HepG2 (cell line): ENCODE results near the gene HOXC4. TPM values are rescaled to one million over a fixed set of nuclear protein-coding genes. Genes with fewer than 3 reads are reported as not detected.
A peak's percentile ranks its signal among the peaks of the same experiment; 100 is the strongest.

Source experiments
- ATAC-seq: fragments of 200-7000 bp; cut with Tn5 transposase; 3 replicates; pipeline ENCODE4 v1.9.1; 2020; ENCODE audit warnings: mild to moderate bottlenecking, moderate library complexity
- BruUV-seq: library from RNA; stranded (reverse); fragments of 400-500 nt; replicated peaks from 2 replicates; lab custom pipeline; 2021; lab: Mats Ljungman, UMichigan
- CTCF ChIA-PET: fragments of 300-600 bp; formaldehyde crosslinking; extraction: SDS; loops from one replicate; lab custom pipeline; 2021; ENCODE audit warnings: low total read pairs, inconsistent platforms, low intra/inter-chr PET ratio; lab: Yijun Ruan, JAX
- POLR2A ChIA-PET: fragments of 350-600 bp; sonication (Branson Sonifier 250); formaldehyde crosslinking; loops from one replicate; lab custom pipeline; 2020; ENCODE audit warnings: antibody characterized with exemption, inconsistent platforms; lab: Yijun Ruan, JAX
- DNase-seq: peaks from one replicate; pipeline ENCODE4 v3.0.0-alpha.2; 2015; ENCODE audit warnings: low spot score
- FAIRE-seq: peaks from 3 replicates; lab custom pipeline; 2011; peaks lifted over from hg19 to GRCh38; lab: Jason Lieb, UNC
- H2AFZ ChIP-seq: one replicate; pipeline ENCODE4 v1.6.1; 2011; ENCODE audit warnings: low read length, inconsistent platforms
- H3K27ac ChIP-seq: fragments of 300-600 bp; 3 replicates; pipeline ENCODE4 v1.8.0; 2011; ENCODE audit warnings: mixed run types, mild to moderate bottlenecking, mixed read lengths, low read length, inconsistent platforms; ENCODE audit not compliant: insufficient read depth; ENCODE audit errors: extremely low read length
- H3K27me3 ChIP-seq, 2 experiments: fragments of 200-600 bp in 1 of 2; 2 replicates in 1 of 2; 3 replicates in 1 of 2; pipeline versions ENCODE4 v1.6.0 to v1.8.0; 2011; ENCODE audit warnings: low read length in 2 of 2, mild to moderate bottlenecking in 2 of 2, moderate library complexity in 2 of 2, inconsistent platforms in 1 of 2; ENCODE audit not compliant: insufficient read depth in 2 of 2, control insufficient read depth in 1 of 2
- H3K36me3 ChIP-seq, 2 experiments: fragments of 200-600 bp in 1 of 2; replicated peaks in 1 of 2; 2 replicates in 1 of 2; 3 replicates in 1 of 2; pipeline versions ENCODE4 v1.5.1 to v1.8.0; 2011; ENCODE audit warnings: low read length in 2 of 2, inconsistent platforms in 1 of 2; ENCODE audit not compliant: insufficient read depth in 2 of 2, control insufficient read depth in 1 of 2
- H3K4me1 ChIP-seq: 2 replicates; pipeline ENCODE4 v1.5.1; 2012; ENCODE audit warnings: low read length, inconsistent platforms; ENCODE audit not compliant: insufficient read depth
- H3K4me2 ChIP-seq: 2 replicates; pipeline ENCODE4 v1.6.0; 2011; ENCODE audit warnings: low read depth, low read length, inconsistent platforms
- H3K4me3 ChIP-seq, 3 experiments: fragments of 200-600 bp in 1 of 3; sonication (generic), shearing (Covaris generic) in 1 of 3; replicated peaks in 1 of 3; 2 replicates each; pipeline ENCODE4 v1.5.1; 2011 to 2016; ENCODE audit warnings: low read length in 3 of 3, inconsistent platforms in 2 of 3, low read depth in 2 of 3, mild to moderate bottlenecking in 2 of 3, control low read depth in 1 of 3, mixed read lengths in 1 of 3; ENCODE audit not compliant: insufficient read depth in 1 of 3
- H3K79me2 ChIP-seq: one replicate; pipeline ENCODE4 v1.6.1; 2011; ENCODE audit warnings: low read length, inconsistent platforms; ENCODE audit not compliant: insufficient read depth
- H3K9ac ChIP-seq: 2 replicates; pipeline ENCODE4 v1.6.0; 2011; ENCODE audit warnings: mild to moderate bottlenecking, low read depth, low read length, inconsistent platforms; ENCODE audit not compliant: insufficient read depth
- H3K9me3 ChIP-seq: 2 replicates; pipeline ENCODE4 v1.5.1; 2012; ENCODE audit warnings: mild to moderate bottlenecking, low read length
- H4K20me1 ChIP-seq: 2 replicates; pipeline ENCODE4 v1.6.0; 2011; ENCODE audit warnings: inconsistent platforms, mild to moderate bottlenecking, low read length, moderate library complexity; ENCODE audit not compliant: insufficient read depth
- CEBPG ChIP-seq: IDR thresholded peaks from 2 replicates; pipeline ENCODE4 v1.6.1; 2016
- EP300 ChIP-seq, 3 experiments: sonication (generic) in 1 of 3; formaldehyde crosslinking in 1 of 3; IDR thresholded peaks; 2 replicates each; pipeline versions ENCODE4 v1.5.1 to v1.6.1; 2011 to 2020; ENCODE audit warnings: low read depth in 2 of 3, low read length in 2 of 3, borderline replicate concordance in 1 of 3, improper control_type of control experiment in 1 of 3, mild to moderate bottlenecking in 1 of 3, missing genetic modification reagents in 1 of 3, moderate library complexity in 1 of 3
- EZH2 ChIP-seq: conservative IDR thresholded peaks from 2 replicates; pipeline ENCODE4 v1.6.1; 2012; ENCODE audit warnings: mild to moderate bottlenecking, low read depth, low read length, moderate library complexity
- HDAC1 ChIP-seq: sonication (generic); formaldehyde crosslinking; IDR thresholded peaks from 2 replicates; pipeline ENCODE4 v1.5.1; 2020; ENCODE audit warnings: mild to moderate bottlenecking, missing genetic modification reagents
- MTERF4 ChIP-seq: sonication (generic); formaldehyde crosslinking; IDR thresholded peaks from 2 replicates; pipeline ENCODE4 v1.8.0; 2023; ENCODE audit warnings: mild to moderate bottlenecking, missing genetic modification reagents
- MTF2 ChIP-seq: sonication (generic); formaldehyde crosslinking; IDR thresholded peaks from 2 replicates; pipeline ENCODE4 v1.5.0; 2020; ENCODE audit warnings: missing genetic modification reagents, borderline replicate concordance
- NFE2 ChIP-seq: sonication (generic); formaldehyde crosslinking; IDR thresholded peaks from 2 replicates; pipeline ENCODE4 v1.4.0; 2020; ENCODE audit warnings: missing genetic modification reagents
- NFRKB ChIP-seq: fragments of 450-650 bp; IDR thresholded peaks from 2 replicates; pipeline ENCODE4 v1.6.1; 2017
- RELA ChIP-seq: sonication (generic); formaldehyde crosslinking; IDR thresholded peaks from 2 replicates; pipeline ENCODE4 v1.4.0; 2020; ENCODE audit warnings: missing genetic modification reagents
- SKIL ChIP-seq: sonication (generic); formaldehyde crosslinking; IDR thresholded peaks from 2 replicates; pipeline ENCODE4 v1.8.0; 2022; ENCODE audit warnings: missing genetic modification reagents, mild to moderate bottlenecking, moderate library complexity, borderline replicate concordance
- YEATS2 ChIP-seq: sonication (generic); formaldehyde crosslinking; IDR thresholded peaks from 2 replicates; pipeline ENCODE4 v1.4.0; 2020; ENCODE audit warnings: missing genetic modification reagents, borderline replicate concordance
- ZFP36 ChIP-seq: fragments of 150-350 bp; IDR thresholded peaks from 2 replicates; pipeline ENCODE4 v1.6.1; 2018; ENCODE audit warnings: borderline replicate concordance, low read length, low read depth; ENCODE audit not compliant: partially characterized antibody
- ZNF557 ChIP-seq: sonication (generic); formaldehyde crosslinking; IDR thresholded peaks from 2 replicates; pipeline ENCODE4 v1.4.0; 2020; ENCODE audit warnings: missing genetic modification reagents
- ZNF687 ChIP-seq: sonication (generic); formaldehyde crosslinking; IDR thresholded peaks from 2 replicates; pipeline ENCODE4 v1.5.1; 2020; ENCODE audit warnings: mild to moderate bottlenecking, missing genetic modification reagents, moderate library complexity
- ZNF879 ChIP-seq: sonication (generic); formaldehyde crosslinking; IDR thresholded peaks from 2 replicates; pipeline ENCODE4 v1.8.1; 2023; ENCODE audit warnings: missing genetic modification reagents
- WGBS: methylation state at CpG from one replicate; pipeline ENCODE4 v1.1.6; 2017; ENCODE audit warnings: low lambda C conversion rate; 5-methylcytosine and 5-hydroxymethylcytosine counted together
- in situ Hi-C: cut with HindIII; loops from 2 replicates; pipeline ENCODE4 v1.10.0; 2017; ENCODE audit warnings: low pct_unique_long_range_greater_than_20kb; ENCODE audit not compliant: extremely low pct_ligation_motif_present
- intact Hi-C: fragments of 100-400 bp; cut with micrococcal nuclease; formaldehyde crosslinking; loops from one replicate; pipeline ENCODE4 v1.10.0; 2022; ENCODE audit not compliant: unreplicated experiment
- polyA plus RNA-seq, 8 experiments: library from polyadenylated mRNA; depleted of rRNA in 3 of 8; stranded (reverse) in 7 of 8; unstranded in 1 of 8; fragments of >200 nt; fragmentation: Illumina TruSeq in 4 of 8; extraction: Trizol in 4 of 8; gene quantifications; 2 replicates each; pipeline versions ENCODE4 v1.2.1 to v1.2.3, GENCODE V29; 2011 to 2016; ENCODE audit warnings: low read depth in 4 of 8, missing spikeins in 1 of 8, mixed read lengths in 1 of 8; ENCODE audit not compliant: insufficient read depth in 1 of 8
- total RNA-seq, 5 experiments: library from RNA; depleted of rRNA; stranded (reverse); fragments of >200 nt; fragmentation: Illumina TruSeq; extraction: Trizol; gene quantifications; 2 replicates each; pipeline ENCODE4 v1.2.3, GENCODE V29; 2016; ENCODE audit warnings: low read depth in 1 of 5

The HOXC4 gene
- total and polyA plus RNA-seq, 2 of the 13 experiments (the other 11 are each of a cell fraction or from before 2014, with no cell fraction given), result not detected

- Histone ChIP-seq H3K36me3 (no peaks in the 10 kb centered on the region), H3K9ac (no peak overlapping the region), H3K4me2 (peak overlapping the region; percentile 23), H3K27ac (no peak overlapping the region), H4K20me1 (no peaks in the 10 kb centered on the region), H3K27me3 (peaks cover 24 to 89% of the 10 kb centered on the region in 2 experiments), H3K79me2 (no peaks in the 10 kb centered on the region), H3K4me1 (peaks cover 30% of the 10 kb centered on the region), H3K4me3 (peak overlapping the region in 1 of 3 experiments; percentile 43; a peak in 2 of 6 replicates), H2AFZ (no peak overlapping the region), H3K9me3 (no peaks in the 10 kb centered on the region)
- CTCF ChIA-PET, result interaction anchor here (1.3 kb wide), 1 partner anchor 192 kb away, joined by 4 read pairs; no protein-coding TSS in a partner anchor
- BruUV-seq, result no TSS peak
- 21% methylated on average over 29 of the region's 51 CpGs for WGBS
- in situ Hi-C loops, result loop anchor here (10.0 kb wide), 1 partner anchor 355 kb away; the partner anchor contains the start of gene GPR84
- FAIRE-seq (no peak), DNase-seq (no peak), ATAC-seq (no peak)
- intact Hi-C loops, result loop anchor here (10.0 kb wide), 1 partner anchor 355 kb away; the partner anchor contains the start of gene GPR84
- POLR2A ChIA-PET, result interaction anchor here (0.6 to 1.0 kb wide), 2 partner anchors 8 to 271 kb away, joined by 3 read pairs; partner anchors contain the start of genes CBX5 and HNRNPA1
- no peak for TF ChIP-seq MTERF4 (CRISPR knock-in tag)
- no peak for TF ChIP-seq NFRKB
- no peak for TF ChIP-seq NFE2 (CRISPR knock-in tag)
- no peak for TF ChIP-seq ZNF557 (CRISPR knock-in tag)
- no peak for TF ChIP-seq EP300 (IDR thresholded peaks at IDR 0.05; ENCODE audit: low read depth in 2 of 2, low read length in 2 of 2)
- TF ChIP-seq EP300 (CRISPR knock-in tag; IDR thresholded peaks at IDR 0.05; ENCODE audit: borderline replicate concordance), result no peak
- TF ChIP-seq ZNF687 (CRISPR knock-in tag), result 0 out of 2 replicates have a peak, but pooled peaks have one; percentile 9
- no peak for TF ChIP-seq ZNF879 (CRISPR knock-in tag)
- TF ChIP-seq MTF2 (CRISPR knock-in tag), result 0 out of 2 replicates have a peak, but pooled peaks have one; percentile 64
- TF ChIP-seq RELA (CRISPR knock-in tag), result no peak
- no peak for TF ChIP-seq ZFP36
- TF ChIP-seq HDAC1 (CRISPR knock-in tag), result no peak
- no peak for TF ChIP-seq YEATS2
- no peak for TF ChIP-seq CEBPG (CRISPR knock-in tag)
- peak; percentile 95; the same call in 1 of the 2 replicates for TF ChIP-seq EZH2
- no peak for TF ChIP-seq SKIL
These were observed 44.2 kb upstream of the HOXC4 start for GRCh38 chr12:54009171-54010052.
